HL-60/S4 treated with phorbol 12-myristate 13-acetate at 8.2 ng/mL for 4 days and 3 days (cell line): Measurements from ENCODE around the gene SLC12A8.

ENCODE experiments used
- in situ Hi-C: fragments of 300-500 bp; cut with MboI; formaldehyde crosslinking; loops from 2 replicates; pipeline ENCODE4 v1.15.0; 2022; ENCODE audit warnings: low sequenced_read_pairs

The SLC12A8 gene

DNA sequence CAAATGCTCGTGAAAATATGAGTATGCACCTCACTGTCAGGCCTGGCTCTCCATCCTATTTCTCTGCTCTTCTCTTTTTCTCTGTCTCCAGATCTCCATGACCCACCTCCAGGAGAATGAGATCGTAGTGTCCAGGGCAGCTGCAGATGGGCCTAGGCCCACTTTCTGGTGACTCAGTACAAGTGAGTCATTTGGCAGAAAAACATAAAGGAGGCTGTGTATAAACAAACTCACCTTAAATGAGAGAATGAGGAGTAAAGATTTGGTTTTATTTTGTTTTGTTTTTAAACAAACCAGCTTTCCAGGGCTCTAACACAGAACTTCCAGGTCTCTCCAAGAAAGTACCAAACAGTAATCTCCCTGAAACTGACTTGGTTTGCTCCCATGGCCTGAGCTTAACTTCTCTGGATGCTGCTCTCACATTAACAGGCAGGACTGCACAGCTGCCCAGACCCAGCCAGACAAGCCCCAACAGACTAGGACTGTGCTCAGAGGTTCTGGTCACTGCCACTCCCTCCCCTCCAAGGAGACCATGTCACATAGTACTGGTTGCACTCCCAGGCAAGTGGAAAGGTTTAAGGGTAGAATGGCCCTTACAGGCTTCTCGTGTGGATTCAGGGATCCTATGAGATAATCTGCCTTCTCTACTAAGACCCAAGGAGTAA, 155.2 kb downstream of the SLC12A8 start:
- in situ Hi-C loops, result no loop called here

DNA sequence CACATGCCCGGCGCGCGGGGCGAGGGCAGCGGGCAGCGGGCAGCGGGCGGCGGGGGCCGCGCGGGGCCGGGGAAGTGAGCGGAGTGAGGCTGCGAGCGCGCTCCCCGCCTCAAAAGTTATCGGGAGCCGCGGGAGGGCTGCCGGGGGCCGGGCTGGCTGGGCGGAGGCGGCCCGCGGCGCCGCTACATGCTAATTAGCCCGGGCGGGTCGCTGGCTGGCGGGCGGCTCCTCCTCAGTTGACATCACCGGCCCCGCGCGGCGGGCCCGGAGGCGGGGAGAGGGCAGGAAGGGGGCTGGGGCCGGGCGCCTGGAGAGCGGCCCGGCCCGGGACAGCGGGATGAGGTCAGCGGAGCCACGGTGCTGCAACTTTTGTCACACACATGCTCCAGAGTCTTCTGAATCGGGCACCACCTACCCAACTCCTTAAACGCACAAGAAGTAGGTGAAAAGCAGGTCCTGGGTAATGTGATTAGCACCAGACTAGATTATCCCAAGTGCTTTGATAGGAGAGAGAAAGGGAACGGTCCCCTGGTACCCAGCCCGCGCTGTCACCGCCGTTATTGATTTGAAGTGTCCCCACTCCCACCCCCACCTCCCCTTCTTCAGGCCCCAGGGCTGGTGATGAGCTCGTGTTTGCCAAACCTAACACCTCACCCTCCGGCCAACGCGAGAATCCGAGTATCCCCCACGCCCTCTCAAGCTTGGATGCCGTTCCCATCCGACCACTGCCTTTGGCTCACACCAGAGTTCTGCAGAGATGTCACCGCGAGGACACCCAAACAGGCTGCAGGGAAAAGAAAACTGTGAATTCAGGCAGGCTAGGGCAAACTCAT, 156.4 kb downstream of the SLC12A8 start, which contains the start of gene HEG1:
HEG1 (minus strand) TSS at position 85 of the 833 bp plus-strand sequence. CDS start 107 bp downstream, outside the sequence.
- in situ Hi-C loops, result no loop called here

DNA sequence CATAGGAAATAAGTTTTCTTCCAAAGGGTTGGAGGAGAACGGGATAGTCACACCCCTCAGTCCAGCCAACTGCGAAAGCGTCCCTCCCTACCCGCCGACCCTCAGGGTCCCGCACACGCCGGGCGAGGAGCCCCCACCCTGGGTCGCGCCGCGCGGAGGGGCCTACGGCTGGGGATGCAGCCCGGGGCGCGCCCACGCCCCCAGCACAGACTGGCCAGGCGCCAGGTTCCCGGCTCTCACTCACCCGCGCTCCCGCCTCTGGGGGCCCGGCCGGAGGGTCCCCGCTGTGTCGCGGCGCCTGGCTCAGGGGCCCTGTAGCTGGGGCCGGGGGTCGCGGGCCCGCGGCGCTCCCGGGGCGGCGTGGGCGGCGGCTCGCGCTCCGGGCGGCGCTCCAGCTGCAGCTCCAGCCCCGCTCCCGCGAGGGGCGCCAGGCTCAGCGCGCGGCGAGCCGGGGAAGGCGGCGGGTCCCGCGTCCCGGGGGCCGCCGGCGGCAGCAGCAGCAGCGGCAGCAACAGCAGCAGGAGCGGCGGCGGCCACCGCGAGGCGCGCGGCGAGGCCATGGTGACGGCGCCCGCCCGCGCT, 157.1 kb downstream of the SLC12A8 start:
- in situ Hi-C loops, result no loop called here

DNA sequence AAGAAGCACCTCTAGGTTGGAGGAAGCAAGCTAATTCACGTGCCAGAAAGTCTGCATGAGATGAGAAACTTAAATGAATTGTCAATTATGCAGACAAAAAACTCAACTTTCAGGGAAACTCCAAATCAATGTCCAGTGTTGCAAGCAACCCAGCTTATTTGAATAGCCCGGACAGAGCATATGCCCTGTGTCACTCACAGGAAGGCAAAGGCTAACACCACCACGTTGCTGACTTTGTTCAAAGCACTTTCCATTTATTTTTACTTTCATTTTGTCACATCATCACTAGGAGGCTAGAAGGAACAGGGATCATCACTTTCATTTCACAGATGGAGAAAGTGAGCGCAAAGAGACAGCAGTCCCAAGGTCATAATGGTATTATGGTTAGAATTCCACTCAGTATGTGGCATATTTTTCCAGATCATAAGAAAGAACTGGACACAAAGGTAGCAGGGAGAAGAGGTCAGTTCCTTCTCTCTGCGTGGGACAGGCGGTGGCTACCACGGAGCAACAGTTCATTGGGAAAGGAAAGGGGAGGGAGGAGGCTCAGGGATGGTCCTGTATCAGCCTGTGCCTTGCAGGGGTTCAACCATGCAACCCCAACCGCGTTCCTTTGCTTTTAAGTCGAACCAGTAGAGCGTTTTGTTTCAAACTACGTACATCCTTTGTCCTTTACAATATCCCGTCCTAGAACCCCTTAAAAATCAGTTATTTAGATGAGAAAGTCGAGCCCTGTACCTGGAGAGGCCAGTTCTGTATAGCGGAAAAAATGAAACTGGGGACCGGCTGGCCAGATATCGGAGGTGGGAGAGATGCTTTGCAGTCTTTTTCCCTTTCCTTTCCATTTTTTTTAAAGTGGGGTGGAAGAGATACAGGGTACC, 157.9 kb downstream of the SLC12A8 start:
- in situ Hi-C loops, result no loop called here

DNA sequence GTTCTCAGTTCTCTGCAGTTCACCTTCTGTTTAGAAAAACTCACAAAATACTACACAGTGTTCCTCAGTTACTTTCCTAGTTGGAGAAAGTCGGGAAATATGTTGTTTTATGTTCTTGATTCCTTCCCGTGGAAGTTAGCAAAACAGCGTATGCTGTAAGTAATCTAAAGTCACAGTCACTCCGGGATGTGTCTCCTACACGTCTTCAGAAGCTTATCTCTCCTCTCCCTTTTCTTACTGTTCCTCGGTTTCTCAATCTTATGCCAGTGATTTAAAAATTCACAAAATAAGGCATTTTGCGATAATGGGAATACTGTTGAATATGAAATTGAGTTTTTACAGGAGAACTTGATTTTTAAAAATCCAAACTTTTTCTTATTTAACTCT, 158.5 kb downstream of the SLC12A8 start:
- in situ Hi-C loops, result no loop called here

DNA sequence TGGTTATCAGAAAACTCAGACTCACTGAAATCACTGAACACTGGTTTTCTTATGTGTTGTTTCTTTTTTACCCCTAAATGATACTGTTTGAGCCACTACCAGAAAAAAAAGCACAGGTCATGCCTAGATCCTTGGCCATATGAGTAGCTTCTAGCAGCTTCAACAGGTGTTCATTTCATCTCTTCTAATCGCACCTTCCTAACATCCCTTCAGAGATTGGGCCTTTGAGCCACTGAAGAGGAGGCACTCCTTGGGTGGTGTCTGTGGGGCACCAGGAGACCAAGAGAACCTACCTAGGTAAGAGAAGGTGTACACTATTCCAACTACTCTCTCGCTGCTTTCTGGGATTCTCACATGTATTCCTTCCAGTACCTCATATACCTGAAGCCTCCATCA, 159.2 kb downstream of the SLC12A8 start:
- in situ Hi-C loops, result no loop called here

DNA sequence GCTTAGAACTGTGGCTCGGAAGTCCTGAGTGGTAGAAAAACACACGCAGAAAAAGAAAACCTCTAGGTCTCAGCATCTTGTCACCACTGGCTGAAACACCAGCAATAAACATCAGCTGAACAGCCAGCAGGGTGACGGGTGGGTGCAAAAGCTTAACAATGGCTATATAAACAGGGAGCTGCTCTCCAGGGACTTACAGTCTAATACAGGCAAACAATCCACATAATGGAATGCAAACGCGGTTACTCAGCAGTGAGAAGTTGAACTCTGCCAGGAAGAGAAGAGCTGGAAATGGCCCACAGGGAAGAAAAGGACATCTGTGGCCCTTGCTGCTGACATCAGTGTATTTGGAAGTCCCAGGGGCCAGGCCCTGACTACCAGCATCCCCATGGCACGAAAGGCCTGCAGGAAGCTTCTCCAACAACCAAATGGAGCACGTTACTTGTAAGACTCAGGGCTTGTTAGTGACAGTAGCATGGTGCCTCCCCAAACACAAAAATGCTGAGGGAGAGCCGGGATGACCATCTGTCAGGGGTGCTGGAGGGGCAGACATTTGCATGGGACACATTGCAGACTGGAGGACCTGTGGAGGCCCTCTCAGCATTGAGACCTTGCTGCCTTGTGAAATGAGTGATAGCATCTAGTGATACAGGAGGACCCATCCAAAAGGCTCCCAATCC, 159.8 kb downstream of the SLC12A8 start:
- in situ Hi-C loops, result no loop called here

DNA sequence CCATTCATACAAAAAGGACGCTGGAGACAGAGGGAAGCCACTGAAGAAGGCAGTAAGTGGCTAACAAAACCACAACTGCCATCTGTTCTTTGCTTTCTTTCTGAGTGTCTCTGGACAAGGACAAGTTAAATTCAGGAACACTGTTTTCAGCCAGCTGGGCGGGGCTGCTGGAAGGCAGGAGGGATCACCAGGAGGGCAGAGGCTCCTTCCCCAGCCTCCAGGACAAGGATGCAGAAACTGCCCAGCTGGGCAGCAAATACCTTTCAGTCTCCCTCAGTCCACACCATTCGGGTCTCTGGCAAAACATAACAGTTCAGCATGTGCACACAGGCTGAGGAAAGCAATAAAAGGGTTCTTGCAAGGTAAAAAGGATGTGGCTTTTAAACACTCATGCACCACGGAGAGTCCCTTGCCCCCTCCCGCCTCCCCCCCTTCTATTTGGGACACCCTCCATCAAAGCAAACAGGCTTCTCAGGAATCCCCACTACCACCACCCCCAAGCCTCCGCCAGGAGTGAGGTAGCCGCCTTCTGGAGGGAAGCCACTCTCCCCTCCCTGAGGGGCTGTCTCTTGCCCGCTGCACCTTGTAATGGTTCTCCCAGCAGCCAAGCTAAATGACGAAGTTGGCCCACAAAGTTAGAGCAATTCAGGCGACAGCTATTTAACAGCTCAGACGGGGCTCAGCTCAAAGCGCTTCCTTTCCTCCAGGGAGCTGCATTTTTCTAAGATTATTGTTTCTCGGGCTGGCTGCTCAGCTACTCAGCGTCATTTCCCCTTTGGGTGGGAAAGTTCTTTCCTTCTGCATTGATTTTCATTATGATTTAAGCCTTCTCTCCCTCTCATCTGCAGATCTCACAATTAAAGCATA, 160.6 kb downstream of the SLC12A8 start:
- in situ Hi-C loops, result no loop called here

DNA sequence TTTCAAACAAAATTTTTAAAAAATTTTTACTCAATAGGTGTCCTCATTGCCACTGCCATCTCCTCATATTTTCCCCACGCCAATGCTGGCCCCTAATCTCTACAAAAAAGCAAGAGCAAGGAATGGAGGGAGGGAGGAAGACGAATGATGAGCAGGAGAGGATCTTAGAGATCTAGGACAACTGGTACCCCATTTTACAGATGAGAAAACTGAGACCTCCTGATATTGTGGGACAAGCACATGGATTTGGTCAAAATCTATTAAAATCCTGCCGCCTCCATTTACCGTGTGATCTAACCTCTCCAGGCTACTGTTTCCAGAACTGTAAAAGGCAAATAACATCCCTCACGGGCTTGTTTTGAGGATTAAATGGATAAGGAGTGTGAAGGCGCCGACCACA, 161.3 kb downstream of the SLC12A8 start:
- in situ Hi-C loops, result no loop called here

DNA sequence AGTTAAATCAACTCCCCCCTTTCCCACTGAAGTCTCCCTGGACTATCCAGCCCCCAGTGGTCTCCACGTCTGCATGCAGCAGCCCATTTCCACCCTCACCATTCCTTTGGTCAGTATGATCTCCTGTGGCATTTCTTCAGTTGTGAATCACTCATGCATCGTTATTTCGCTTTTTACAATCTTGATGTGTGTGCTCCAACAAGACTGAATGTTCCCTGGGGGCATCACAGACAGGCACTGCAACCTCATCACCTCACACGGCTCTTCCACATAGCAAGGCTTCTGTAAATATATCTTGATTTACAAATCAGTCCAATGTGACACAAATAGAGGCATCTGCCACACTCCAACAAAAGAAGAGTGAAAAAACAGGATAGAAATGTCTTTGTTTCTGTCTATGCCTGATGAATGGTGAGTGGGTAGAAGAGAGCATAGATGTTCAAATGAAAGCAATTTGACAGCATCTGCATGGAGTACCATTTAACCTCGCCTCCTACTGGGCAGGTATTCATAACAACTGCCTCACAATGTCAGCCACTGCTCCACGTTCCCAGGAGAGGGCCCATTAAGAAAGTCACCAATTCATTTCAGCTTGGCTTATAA, 162.0 kb downstream of the SLC12A8 start:
- in situ Hi-C loops, result no loop called here

DNA sequence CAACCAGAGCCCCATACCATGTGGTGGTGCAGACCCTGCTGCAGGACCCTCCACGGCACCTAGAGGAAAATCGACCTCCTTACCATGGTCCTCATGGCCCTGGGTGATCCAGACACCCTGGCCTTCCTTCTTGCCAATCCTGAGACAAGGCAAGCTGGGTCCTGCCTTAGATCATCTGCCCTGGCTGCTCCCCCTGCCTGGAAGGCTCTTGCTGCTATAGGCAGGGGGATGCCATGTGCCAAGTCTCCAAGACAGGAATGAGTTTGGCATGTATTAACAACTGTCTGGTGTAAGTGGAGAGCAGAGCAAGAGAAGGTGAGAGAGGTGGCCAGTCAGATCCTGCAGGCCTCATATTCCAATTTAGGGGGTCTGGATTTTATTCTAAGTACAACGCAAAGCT, 164.3 kb downstream of the SLC12A8 start:
- in situ Hi-C loops, result no loop called here

DNA sequence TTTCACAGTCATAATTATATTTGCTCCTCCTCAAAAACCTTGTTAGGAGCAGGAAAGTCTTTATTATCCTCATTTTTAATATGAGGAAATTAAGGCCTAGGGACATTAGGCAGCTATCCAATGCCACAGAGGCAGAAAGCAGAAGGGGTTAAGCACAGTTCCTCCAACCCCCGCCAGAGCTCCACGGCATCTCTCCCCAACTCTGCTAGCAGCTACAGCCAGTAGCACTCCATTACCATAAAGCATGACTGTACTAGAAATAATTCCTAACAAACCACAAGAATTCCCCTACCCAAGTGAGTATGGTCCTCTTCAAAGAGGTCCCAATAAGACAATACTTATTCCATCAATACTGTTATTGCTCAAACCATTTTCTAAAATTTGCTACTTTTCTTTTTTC, 166.6 kb downstream of the SLC12A8 start:
- in situ Hi-C loops, result no loop called here

DNA sequence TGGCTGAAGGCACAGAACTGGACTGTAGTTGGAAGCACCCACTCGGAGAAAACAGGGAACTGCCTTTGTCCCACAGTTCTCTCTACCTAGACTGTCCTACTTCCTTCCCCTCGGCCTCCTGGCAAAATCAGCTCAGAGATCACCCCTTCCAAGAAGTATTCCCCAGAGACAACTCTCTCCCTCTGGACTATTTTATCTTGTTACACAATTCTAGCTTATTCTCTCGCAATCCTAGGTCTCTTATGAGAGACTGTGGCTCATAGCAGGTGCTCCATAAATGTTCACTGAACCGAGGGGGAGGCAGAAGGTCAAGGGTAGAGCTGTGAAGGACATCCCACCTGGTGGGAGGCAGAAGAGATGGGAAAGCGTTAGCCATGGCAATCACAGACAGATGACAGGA, 167.4 kb downstream of the SLC12A8 start:
- in situ Hi-C loops, result no loop called here

DNA sequence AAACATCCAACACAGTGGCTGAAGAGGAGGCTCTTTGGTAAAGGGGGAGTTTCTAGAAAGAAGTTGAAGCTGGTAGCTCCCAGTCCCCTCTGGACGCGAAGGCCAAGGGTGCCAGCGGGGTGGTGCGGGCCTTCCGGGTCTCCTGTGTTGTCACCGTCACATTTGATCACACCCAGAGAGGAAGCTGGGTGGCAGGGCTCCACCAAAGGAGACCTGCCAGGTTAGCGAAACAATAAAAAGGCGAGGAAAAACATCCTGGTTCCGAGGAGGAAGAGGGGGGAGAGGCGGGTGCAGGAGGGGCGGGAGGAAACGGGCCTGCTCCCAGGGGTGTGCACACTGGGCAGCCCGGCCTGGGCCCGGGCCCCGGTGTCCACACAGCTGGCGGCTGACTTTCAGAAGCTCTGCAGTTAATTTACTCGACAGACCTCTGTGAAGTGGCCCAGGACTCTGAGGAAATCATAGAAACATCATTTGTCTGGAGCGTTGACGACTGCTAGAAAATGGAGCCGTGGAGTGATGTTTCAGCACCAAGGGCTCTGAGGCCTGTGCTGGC, 168.9 kb downstream of the SLC12A8 start:
- in situ Hi-C loops, result no loop called here

DNA sequence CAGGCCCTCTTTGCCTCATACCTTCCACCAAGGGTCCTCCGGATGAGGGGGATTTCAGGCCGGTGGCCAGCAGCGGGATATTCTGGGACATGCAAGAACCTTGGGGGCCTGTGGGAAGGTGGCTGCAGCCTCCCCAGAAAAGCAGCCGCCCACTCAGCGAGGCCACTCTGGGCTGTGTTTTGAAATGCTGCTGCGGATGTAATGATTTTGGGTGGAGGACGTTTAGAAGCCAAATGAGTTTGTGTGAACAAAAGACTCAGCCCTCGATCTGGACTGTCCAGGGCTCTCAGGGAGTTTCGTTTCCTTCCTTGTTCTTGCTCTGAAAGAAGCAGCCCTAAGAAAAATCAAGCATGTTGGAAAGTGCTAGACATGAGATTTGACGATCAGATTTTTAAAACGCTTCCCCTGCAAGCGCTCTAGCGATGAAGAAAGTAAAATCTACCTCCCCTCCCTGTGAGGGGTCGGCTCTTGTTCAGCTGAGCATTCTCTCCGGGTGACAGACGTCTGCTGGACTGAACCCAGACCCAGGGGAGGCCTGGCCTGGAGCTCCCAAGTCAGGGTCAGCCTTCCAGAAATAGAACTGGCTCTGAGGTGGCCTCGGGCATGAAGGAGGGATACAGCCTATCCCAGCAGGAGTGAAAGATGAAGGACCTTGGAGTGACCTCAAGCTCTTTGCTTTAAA, 169.7 kb downstream of the SLC12A8 start:
- in situ Hi-C loops, result no loop called here

DNA sequence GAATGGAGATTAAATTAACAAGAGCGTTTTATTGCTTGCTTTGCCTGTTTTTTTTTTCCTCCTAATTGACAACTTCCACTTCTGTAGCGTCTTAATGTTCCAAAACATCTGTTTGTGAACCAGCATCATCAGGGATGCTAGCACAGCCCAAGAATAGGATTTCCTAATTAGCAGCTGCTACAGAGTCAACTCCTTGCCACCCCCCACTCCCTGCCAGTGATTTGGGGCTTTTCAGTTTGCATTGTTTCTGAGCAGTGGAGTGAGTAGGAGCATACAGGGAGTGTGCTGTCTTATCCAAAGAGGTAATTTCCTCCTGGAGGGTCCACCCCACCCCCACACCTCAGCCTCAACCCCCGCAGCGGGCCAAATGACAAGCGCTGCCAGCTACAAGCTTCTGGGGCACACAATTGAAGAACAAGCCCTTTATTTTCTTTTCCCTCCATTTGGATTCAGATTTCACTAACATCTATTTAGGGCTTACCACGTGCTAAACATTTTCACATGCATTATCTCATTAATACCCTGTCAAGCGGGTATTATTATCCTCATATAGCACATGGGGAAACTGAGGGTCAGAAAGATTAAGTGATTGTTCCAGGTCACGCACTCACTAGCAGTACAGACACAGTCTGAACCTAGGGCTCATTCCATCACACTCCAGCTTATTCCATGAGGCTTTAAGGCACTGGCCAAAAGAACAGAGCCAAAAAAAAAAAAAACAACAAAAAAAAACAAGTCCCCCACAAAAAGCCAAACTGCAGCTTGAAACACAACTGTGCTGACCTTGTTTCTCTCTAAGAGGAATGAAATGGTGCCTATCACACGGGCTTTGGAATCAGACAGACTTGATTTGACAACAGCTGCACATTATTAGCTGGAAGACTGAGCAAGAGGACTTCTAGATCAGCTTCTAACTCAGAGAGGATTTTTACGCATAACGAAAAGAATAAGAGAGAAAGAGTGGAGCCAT, 173.1 kb downstream of the SLC12A8 start:
- in situ Hi-C loops, result no loop called here

DNA sequence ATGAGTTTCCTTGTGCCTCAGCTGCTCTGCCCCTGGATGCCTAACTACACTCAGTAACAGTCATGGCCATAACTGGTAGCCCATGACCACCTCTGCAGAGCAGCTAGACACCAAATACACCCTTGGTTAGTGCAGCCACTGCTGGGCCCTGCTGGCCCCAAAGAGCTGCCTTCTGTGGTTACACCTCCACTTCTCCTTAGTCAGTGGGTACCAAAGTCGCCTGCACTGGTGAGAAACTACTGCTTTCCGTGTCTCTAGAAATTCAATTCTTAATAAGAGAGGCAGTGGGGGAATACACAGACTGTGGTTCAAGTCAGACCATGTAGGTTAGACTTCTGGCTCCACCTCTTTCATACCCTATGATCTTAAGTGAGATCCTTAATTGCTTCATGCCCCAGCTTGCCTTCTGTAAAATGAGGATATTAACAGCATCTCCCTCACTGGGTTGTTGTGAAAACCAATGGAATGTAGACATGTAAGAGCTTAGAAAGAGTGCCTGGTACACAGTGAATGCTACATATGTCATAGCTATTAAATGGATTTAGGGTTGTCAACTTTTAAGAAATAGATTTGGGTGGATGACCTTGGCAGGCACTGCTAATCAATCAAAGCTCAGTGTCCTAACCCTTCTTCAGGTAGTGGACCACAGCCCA, 174.9 kb downstream of the SLC12A8 start:
- in situ Hi-C loops, result no loop called here
